Activated B cell treated with CpG ODN at 0.5 μM for 24 hours (primary cell): ENCODE results near the gene ADGRG1. TPM values are rescaled to one million over a fixed set of nuclear protein-coding genes. Genes with fewer than 3 reads are reported as not detected.

Experiments
- ATAC-seq: fragments of 200-7000 bp; cut with Tn5 transposase; one replicate; pipeline ENCODE4 v1.10.0; 2021; ENCODE audit warnings: low read depth, mild to moderate bottlenecking, moderate library complexity
- CTCF ChIA-PET: fragments of 350-600 bp; sonication (Branson Sonifier 250); formaldehyde crosslinking; loops from one replicate; lab custom pipeline; 2021; ENCODE audit warnings: antibody characterized with exemption; lab: Charles Lee
- POLR2A ChIA-PET: fragments of 350-600 bp; sonication (Branson Sonifier 250); formaldehyde crosslinking; loops from one replicate; lab custom pipeline; 2021; ENCODE audit warnings: antibody characterized with exemption; lab: Charles Lee
- DNase-seq: peaks from one replicate; pipeline ENCODE4 v3.0.0; 2022
- H3K27ac Mint-ChIP-seq: one replicate; pipeline ENCODE4 v1.8.0; 2020; ENCODE audit warnings: mixed read lengths
- H3K27me3 Mint-ChIP-seq: one replicate; pipeline ENCODE4 v1.8.0; 2021; ENCODE audit warnings: mixed read lengths
- H3K36me3 Mint-ChIP-seq: one replicate; pipeline ENCODE4 v1.8.0; 2021; ENCODE audit warnings: low read depth, mixed read lengths
- H3K4me1 Mint-ChIP-seq: one replicate; pipeline ENCODE4 v1.8.0; 2021; ENCODE audit warnings: mixed read lengths
- H3K4me3 Mint-ChIP-seq: one replicate; pipeline ENCODE4 v1.8.0; 2020; ENCODE audit warnings: mild to moderate bottlenecking, mixed read lengths
- H3K9me3 Mint-ChIP-seq: one replicate; pipeline ENCODE4 v1.8.0; 2020; ENCODE audit warnings: mixed read lengths
- CTCF ChIP-seq: fragments of 200-600 bp; IDR thresholded peaks from one replicate; pipeline ENCODE4 v1.8.0; 2022; ENCODE audit warnings: antibody characterized with exemption, mild to moderate bottlenecking
- intact Hi-C: fragments of 100-400 bp; cut with micrococcal nuclease; formaldehyde crosslinking; loops from one replicate; pipeline ENCODE4 v1.15.1; 2024
- total RNA-seq: library from RNA; stranded (reverse); gene quantifications from 2 replicates; pipeline ENCODE4 v1.2.3, GENCODE V29; 2022

ADGRG1 gene
- total RNA-seq, 1 donor from 2014 or later, result 0.13 TPM

- POLR2A ChIA-PET, result interaction anchor here (0.6 kb wide), 1 partner anchor 52 kb away, joined by 3 read pairs; no protein-coding TSS in a partner anchor
- intact Hi-C loops, result loop anchor here (1.0 to 2.0 kb wide), 3 partner anchors 14 to 415 kb away; no protein-coding TSS in a partner anchor
- peaks cover 11% of the 10 kb centered on the region for H3K27me3 Mint-ChIP-seq
Observed at GRCh38 chr16:57590654-57591085, 37.8 kb upstream of the ADGRG1 start.

GRCh38 chr16:57591086-57591869, 37.2 kb upstream of the ADGRG1 start:
- no peaks in the 10 kb centered on the region for H3K36me3 Mint-ChIP-seq
- no peak overlapping the region for H3K4me3 Mint-ChIP-seq
- no peak for TF ChIP-seq CTCF
- POLR2A ChIA-PET, result interaction anchor here (0.6 kb wide), 1 partner anchor 52 kb away, joined by 3 read pairs; no protein-coding TSS in a partner anchor
- H3K27ac Mint-ChIP-seq, result no peak overlapping the region
- peak; percentile 90 for ATAC-seq
- H3K27me3 Mint-ChIP-seq, result peaks cover 11% of the 10 kb centered on the region
- CTCF ChIA-PET, result interaction anchor here (0.7 to 1.3 kb wide), 10 partner anchors 9 to 414 kb away, joined by 3 to 10 read pairs (median 3); no protein-coding TSS in a partner anchor
- peaks cover 4% of the 10 kb centered on the region for H3K9me3 Mint-ChIP-seq
- H3K4me1 Mint-ChIP-seq, result peaks cover 21% of the 10 kb centered on the region
- intact Hi-C loops, result loop anchor here (1.0 to 2.0 kb wide), 3 partner anchors 14 to 414 kb away; no protein-coding TSS in a partner anchor
- no peak for DNase-seq

More at GRCh38 chr16:57590654-57591085, 37.8 kb upstream of the ADGRG1 start:
- H3K36me3 Mint-ChIP-seq, result no peaks in the 10 kb centered on the region
- peaks cover 21% of the 10 kb centered on the region for H3K4me1 Mint-ChIP-seq
- CTCF ChIA-PET, result interaction anchor here (0.7 to 1.3 kb wide), 11 partner anchors 8 to 414 kb away, joined by 3 to 10 read pairs (median 3); partner anchors contain the start of gene KATNB1
- no peak overlapping the region for H3K27ac Mint-ChIP-seq
- no peak overlapping the region for H3K4me3 Mint-ChIP-seq
- peaks cover 2% of the 10 kb centered on the region for H3K9me3 Mint-ChIP-seq
- no peak for DNase-seq
- TF ChIP-seq CTCF, result no peak
- no peak for ATAC-seq

GRCh38 chr16:57591870-57592485, 36.5 kb upstream of the ADGRG1 start:
- Mint-ChIP-seq H3K27me3 (peaks cover 11% of the 10 kb centered on the region), H3K4me1 (peaks cover 21% of the 10 kb centered on the region), H3K9me3 (peaks cover 4% of the 10 kb centered on the region), H3K36me3 (no peaks in the 10 kb centered on the region), H3K27ac (no peak overlapping the region), H3K4me3 (no peak overlapping the region)
- intact Hi-C loops, result loop anchor here (1.0 to 2.0 kb wide), 3 partner anchors 15 to 413 kb away; no protein-coding TSS in a partner anchor
- no peak for TF ChIP-seq CTCF
- ChIA-PET CTCF (interaction anchor here (1.0 to 1.3 kb wide), 4 partner anchors 9 to 130 kb away, joined by 3 read pairs; no protein-coding TSS in a partner anchor), POLR2A (no interaction called here)
- DNase-seq, result no peak
- ATAC-seq, result no peak

- Mint-ChIP-seq H3K9me3 (peaks cover 8% of the 10 kb centered on the region), H3K27ac (no peak overlapping the region), H3K4me1 (peaks cover 21% of the 10 kb centered on the region), H3K27me3 (peaks cover 11% of the 10 kb centered on the region), H3K4me3 (no peak overlapping the region), H3K36me3 (peaks cover 2% of the 10 kb centered on the region)
- ChIA-PET POLR2A (no interaction called here), CTCF (interaction anchor here (1.0 to 1.5 kb wide), 3 partner anchors 17 to 127 kb away, joined by 3 to 4 read pairs (median 3); no protein-coding TSS in a partner anchor)
- intact Hi-C loops, result no loop called here
- peak; percentile 29 for ATAC-seq
- TF ChIP-seq CTCF, result no peak
- DNase-seq, result no peak
Observed at GRCh38 chr16:57592591-57593003, 35.8 kb upstream of the ADGRG1 start.
